Measurements from ENCODE around the gene HSPA14.

- TF ChIP-seq CTCF (optimal IDR thresholded peaks at IDR 0.05 in 1 of 3, IDR thresholded peaks at IDR 0.05 in 1 of 3, conservative IDR thresholded peaks at IDR 0.05 in 1 of 3; ENCODE audit: extremely low read depth in 1 of 3, insufficient read depth in 2 of 3, low read length in 3 of 3) (no peak), EZH2 (IDR thresholded peaks at IDR 0.05; ENCODE audit: low read length) (no peak)
Observed at GRCh38 chr10:14918964-14919363, 80.9 kb downstream of the HSPA14 start.
